ENCODE data around the gene EPHA3.

DNA sequence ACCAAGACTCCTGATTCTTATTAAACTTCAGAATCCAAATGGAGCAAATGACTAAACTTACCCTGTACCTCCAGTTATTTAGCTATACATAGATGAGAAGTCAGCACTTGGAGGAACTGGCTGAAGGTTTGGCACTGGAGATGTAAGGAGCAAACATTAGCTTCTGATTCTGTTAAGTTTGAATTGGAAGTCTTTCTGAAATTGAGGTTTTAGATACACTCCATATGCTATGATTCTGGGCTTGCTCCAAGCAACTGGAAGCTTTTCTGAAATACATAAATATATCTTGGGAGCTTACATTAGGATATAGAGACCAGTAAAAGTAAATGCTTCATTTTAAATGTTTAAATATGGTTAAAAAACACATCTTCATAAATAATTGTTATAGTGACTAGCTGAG lies 333.7 kb downstream of the EPHA3 start:
- TF ChIP-seq CTCF (conservative IDR thresholded peaks at IDR 0.05; ENCODE audit: low read length) (no peak), EZH2phosphoT487 (IDR thresholded peaks at IDR 0.05; ENCODE audit: borderline replicate concordance) (no peak)
